Activated naive CD4-positive, alpha-beta T cell treated with anti-CD3 and anti-CD28 coated beads, Interleukin-2, amount 50 U/mL, for 72 hours (primary cell): ENCODE results near the gene RCOR1. TPM values are rescaled to one million over a fixed set of nuclear protein-coding genes. Genes with fewer than 3 reads are reported as not detected.

Experiments
- ATAC-seq, 2 donors: fragments of 150-1000 bp; cut with Tn5 transposase; 2 replicates each; pipeline ENCODE4 v1.10.0; 2021; ENCODE audit warnings: mild to moderate bottlenecking in 2 of 2, moderate library complexity in 2 of 2
- DNase-seq, 2 donors: peaks; one replicate each; pipeline ENCODE4 v3.0.0; 2021 to 2022; ENCODE audit warnings: low spot score in 2 of 2
- H3K27ac Mint-ChIP-seq, 2 donors: one replicate each; pipeline ENCODE4 v1.8.0; 2022; ENCODE audit warnings: mild to moderate bottlenecking in 2 of 2, mixed read lengths in 2 of 2
- H3K36me3 Mint-ChIP-seq, 2 donors: one replicate each; pipeline ENCODE4 v1.8.0; 2022; ENCODE audit warnings: mixed read lengths in 2 of 2
- H3K9me3 Mint-ChIP-seq, 2 donors: one replicate each; pipeline ENCODE4 v1.8.0; 2022; ENCODE audit warnings: mixed read lengths in 2 of 2
- total RNA-seq, 2 donors: library from RNA; stranded (reverse); gene quantifications; one replicate each; pipeline ENCODE4 v1.2.3, GENCODE V29; 2022

Gene RCOR1
- total RNA-seq, 2 donors from 2014 or later: 22.6 to 23.7 TPM

- DNase-seq (no peak), ATAC-seq (no peak)
- no peak overlapping the region for H3K27ac Mint-ChIP-seq
- no peaks in the 10 kb centered on the region for H3K9me3 Mint-ChIP-seq
- H3K36me3 Mint-ChIP-seq: no peaks in the 10 kb centered on the region
These were observed 8.7 kb upstream of the RCOR1 start for GRCh38 chr14:102583726-102584125.

GRCh38 chr14:102584871-102585869 is 7.3 kb upstream of the RCOR1 start:
- H3K27ac Mint-ChIP-seq: no peak overlapping the region
- no peak for DNase-seq
- H3K36me3 Mint-ChIP-seq: no peaks in the 10 kb centered on the region
- no peak for ATAC-seq
- H3K9me3 Mint-ChIP-seq: no peaks in the 10 kb centered on the region

- H3K9me3 Mint-ChIP-seq: no peaks in the 10 kb centered on the region
- no peak for DNase-seq
- no peak for ATAC-seq
- no peak overlapping the region for H3K27ac Mint-ChIP-seq
- H3K36me3 Mint-ChIP-seq: no peaks in the 10 kb centered on the region
These were observed 5.9 kb upstream of the RCOR1 start for GRCh38 chr14:102586420-102587104.

- H3K9me3 Mint-ChIP-seq: no peaks in the 10 kb centered on the region
- no peak for ATAC-seq
- no peak overlapping the region for H3K27ac Mint-ChIP-seq
- H3K36me3 Mint-ChIP-seq: peaks cover 3% of the 10 kb centered on the region in 2 donors
- no peak for DNase-seq
These were observed 3.6 kb upstream of the RCOR1 start for GRCh38 chr14:102588821-102589220.

GRCh38 chr14:102589761-102590290 is 2.6 kb upstream of the RCOR1 start:
- peaks cover 5% of the 10 kb centered on the region in 2 donors for H3K36me3 Mint-ChIP-seq
- ATAC-seq: no peak

GRCh38 chr14:102590667-102591099 is 1.8 kb upstream of the RCOR1 start:
- H3K27ac Mint-ChIP-seq: peak overlapping the region in 1 of 2 donors; percentile 85
- ATAC-seq (no peak), DNase-seq (no peak)
- H3K9me3 Mint-ChIP-seq: no peaks in the 10 kb centered on the region
- peaks cover 5 to 6% of the 10 kb centered on the region in 2 donors for H3K36me3 Mint-ChIP-seq

More at GRCh38 chr14:102589761-102590290, 2.6 kb upstream of the RCOR1 start:
- DNase-seq: no peak
- no peak overlapping the region for H3K27ac Mint-ChIP-seq
- no peaks in the 10 kb centered on the region for H3K9me3 Mint-ChIP-seq

- H3K9me3 Mint-ChIP-seq: no peaks in the 10 kb centered on the region
- no peak for ATAC-seq
- DNase-seq: no peak
- peaks cover 5 to 10% of the 10 kb centered on the region in 2 donors for H3K36me3 Mint-ChIP-seq
- peak overlapping the region; percentile 77 to 85 for H3K27ac Mint-ChIP-seq
These were observed 991 bp upstream of the RCOR1 start for GRCh38 chr14:102591372-102591943.

- Mint-ChIP-seq H3K36me3 (peaks cover 5 to 10% of the 10 kb centered on the region in 2 donors), H3K27ac (no peak overlapping the region), H3K9me3 (no peaks in the 10 kb centered on the region)
- ATAC-seq: peak; percentile 1 to 6
- no peak for DNase-seq
These were observed 263 bp downstream of the RCOR1 start for GRCh38 chr14:102592763-102593060.

GRCh38 chr14:102593061-102593824 is 794 bp downstream of the RCOR1 start:
- peaks cover 5 to 10% of the 10 kb centered on the region in 2 donors for H3K36me3 Mint-ChIP-seq
- DNase-seq (peak; percentile 60 to 71), ATAC-seq (peak; percentile 2 to 14)
- H3K9me3 Mint-ChIP-seq: no peaks in the 10 kb centered on the region
- peak overlapping the region; percentile 48 to 70 for H3K27ac Mint-ChIP-seq

- H3K36me3 Mint-ChIP-seq: peaks cover 5 to 10% of the 10 kb centered on the region in 2 donors
- no peak for ATAC-seq
- DNase-seq: no peak
- no peaks in the 10 kb centered on the region for H3K9me3 Mint-ChIP-seq
- peak overlapping the region; percentile 48 to 70 for H3K27ac Mint-ChIP-seq
These were observed 1.3 kb downstream of the RCOR1 start for GRCh38 chr14:102593825-102594137.

- Mint-ChIP-seq H3K36me3 (peaks cover 5 to 10% of the 10 kb centered on the region in 2 donors), H3K9me3 (no peaks in the 10 kb centered on the region), H3K27ac (peak overlapping the region; percentile 9 to 70)
- DNase-seq (peak in 1 of 2 donors; percentile 67), ATAC-seq (no peak)
These were observed 2.2 kb downstream of the RCOR1 start for GRCh38 chr14:102594514-102595175.

- no peak for ATAC-seq
- no peak for DNase-seq
- H3K36me3 Mint-ChIP-seq: peaks cover 0 to 6% of the 10 kb centered on the region in 2 donors
- H3K9me3 Mint-ChIP-seq: no peaks in the 10 kb centered on the region
- H3K27ac Mint-ChIP-seq: peak overlapping the region in 1 of 2 donors; percentile 84
These were observed 9.0 kb downstream of the RCOR1 start for GRCh38 chr14:102601378-102601925.

GRCh38 chr14:102602421-102603292 is 10.2 kb downstream of the RCOR1 start:
- H3K36me3 Mint-ChIP-seq: peaks cover 0 to 6% of the 10 kb centered on the region in 2 donors
- no peak for ATAC-seq
- H3K27ac Mint-ChIP-seq: no peak overlapping the region
- DNase-seq: no peak
- H3K9me3 Mint-ChIP-seq: no peaks in the 10 kb centered on the region

GRCh38 chr14:102603293-102603907 is 11.0 kb downstream of the RCOR1 start:
- Mint-ChIP-seq H3K36me3 (peaks cover 0 to 6% of the 10 kb centered on the region in 2 donors), H3K27ac (no peak overlapping the region), H3K9me3 (no peaks in the 10 kb centered on the region)
- ATAC-seq: no peak
- DNase-seq: no peak
